Measurements from ENCODE around the gene SLC25A29. TPM values are rescaled to one million over a fixed set of nuclear protein-coding genes. Genes with fewer than 3 reads are reported as not detected.

The SLC25A29 gene
- total and polyA plus RNA-seq, 2 of the 4 experiments (the other 2 are of a cell fraction) = 6.5 to 37.7 TPM

GRCh38 chr14:100287202-100287997 lies 18.8 kb downstream of the SLC25A29 start (continued):
- TF ChIP-seq MAZ (IDR thresholded peaks at IDR 0.05; ENCODE audit: borderline replicate concordance, low read depth, low read length) = no peak

DNA sequence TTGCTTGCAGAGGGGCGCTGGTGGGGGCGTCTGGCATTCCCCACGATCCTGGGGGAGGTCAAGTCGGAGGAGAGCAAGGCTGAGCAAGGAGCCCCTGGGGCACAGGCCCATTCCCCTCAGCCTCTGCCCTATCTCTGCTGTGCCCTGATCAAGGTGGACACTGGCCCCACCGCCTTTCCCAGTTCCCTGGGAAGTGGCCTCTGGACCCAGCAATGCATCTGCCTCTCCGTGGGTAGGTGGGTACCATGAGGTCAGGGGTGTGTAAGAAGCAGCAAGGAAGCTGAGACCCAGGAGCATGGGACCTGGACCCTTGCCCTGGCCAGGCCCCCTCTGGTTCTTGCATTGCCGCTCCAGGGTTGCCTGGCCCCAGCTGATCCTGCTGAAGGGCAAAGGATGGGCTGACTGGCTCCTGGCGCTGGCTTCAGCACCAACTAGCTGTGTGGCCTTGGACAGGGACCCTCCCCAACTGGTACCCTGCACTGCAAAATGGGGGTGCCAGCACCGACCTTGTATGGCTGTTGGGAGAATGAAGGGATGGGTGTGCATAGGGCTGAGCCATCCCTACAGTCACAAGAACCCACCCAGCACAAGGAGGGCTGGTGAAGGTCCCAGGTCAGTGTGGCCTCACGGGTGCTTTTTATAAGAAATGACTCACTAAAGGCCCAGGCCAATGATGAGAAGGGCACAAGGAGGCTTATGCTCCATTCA lies 19.6 kb downstream of the SLC25A29 start:
- H4K8ac ChIP-seq (ENCODE audit: low read depth in 2 of 2, low read length in 2 of 2) = no peak overlapping the region; a peak in 1 of 4 replicates
- dilution Hi-C loops (cut with HindIII; ENCODE audit: low sequenced_read_pairs, unreplicated experiment) = no loop called here
- no peaks in the 10 kb centered on the region for H3K9me3 ChIP-seq (ENCODE audit: control insufficient read depth, insufficient read depth, low read length)
- no peak overlapping the region for H2AFZ ChIP-seq (replicated peaks; ENCODE audit: low read length, poor library complexity)
- peak overlapping the region; percentile 35 for H2AK9ac ChIP-seq (replicated peaks; ENCODE audit: low read depth, low read length, poor library complexity)
- H2BK15ac ChIP-seq (ENCODE audit: low read depth, low read length) = no peak overlapping the region
- no TSS peak for BruUV-seq (replicated peaks)
- H3K18ac ChIP-seq (ENCODE audit: low read depth, low read length) = no peak overlapping the region
- H2BK5ac ChIP-seq (ENCODE audit: low read depth, low read length, poor library complexity, severe bottlenecking) = no peak overlapping the region
- no peak overlapping the region for H4K91ac ChIP-seq (ENCODE audit: insufficient read depth, low read depth, low read length)
- H3K14ac ChIP-seq (replicated peaks; ENCODE audit: low read depth, low read length) = no peak overlapping the region
- H3K79me1 ChIP-seq (ENCODE audit: low read depth in 1 of 2, low read length in 2 of 2) = peaks cover 6 to 72% of the 10 kb centered on the region in 2 experiments
- H3K9me1 ChIP-seq (ENCODE audit: insufficient read depth, low read length) = peaks cover 7% of the 10 kb centered on the region
- H3K4me3 ChIP-seq (ENCODE audit: insufficient read depth, low read depth, low read length) = no peak overlapping the region
- WGBS, 2 experiments (ENCODE audit: extremely low coverage in 2 of 2, insufficient read length in 1 of 2) = 100% methylated on average over 1 of the region's 10 CpGs; no CpG with 5 or more reads in 1 of the 2 experiments
- H3K9ac ChIP-seq (ENCODE audit: low read depth, low read length) = no peak overlapping the region
- H3K4me2 ChIP-seq (ENCODE audit: low read depth, low read length) = no peak overlapping the region
- no peaks in the 10 kb centered on the region for H3K27me3 ChIP-seq (ENCODE audit: control insufficient read depth, insufficient read depth, low read length)
- H3K56ac ChIP-seq (ENCODE audit: extremely low read depth, insufficient read depth, low read length) = no peak overlapping the region
- ChIA-PET POLR2A (ENCODE audit: unreplicated experiment) (no interaction called here), CTCF (interaction anchor here (1.1 kb wide), 2 partner anchors 8 to 75 kb away, joined by 3 to 4 read pairs; no protein-coding TSS in a partner anchor)
- H3K27ac ChIP-seq (ENCODE audit: insufficient read depth, low read length) = no peak overlapping the region
- no peak overlapping the region for H2BK20ac ChIP-seq (ENCODE audit: low read depth, low read length)
- intact Hi-C loops (cut with micrococcal nuclease) = loop anchor here (5.0 kb wide), 1 partner anchor 91 kb away; the partner anchor contains the start of gene WDR25
- peaks cover 4% of the 10 kb centered on the region for H3K4me1 ChIP-seq (ENCODE audit: control insufficient read depth, insufficient read depth, low read length)
- H4K20me1 ChIP-seq (ENCODE audit: insufficient read depth, low read length) = peaks cover 12% of the 10 kb centered on the region
- H3K4ac ChIP-seq (ENCODE audit: low read depth, low read length) = no peak overlapping the region
- no peak for DNase-seq
- H4K5ac ChIP-seq (ENCODE audit: low read depth, low read length) = no peak overlapping the region
- H2AK5ac ChIP-seq (ENCODE audit: low read depth, low read length) = no peak overlapping the region
- no peak for ATAC-seq (ENCODE audit: low read depth)
- H2BK120ac ChIP-seq (ENCODE audit: low read depth, low read length) = no peak overlapping the region
- in situ Hi-C loops (cut with MboI; ENCODE audit: low sequenced_read_pairs) = no loop called here
- H3K36me3 ChIP-seq (ENCODE audit: control insufficient read depth, insufficient read depth, low read length) = peaks cover 34% of the 10 kb centered on the region
- H3K23ac ChIP-seq (ENCODE audit: low read depth, low read length) = no peak overlapping the region
- no peak for TF ChIP-seq BHLHE40 (IDR thresholded peaks at IDR 0.05; ENCODE audit: low read depth, low read length)
- no peak for TF ChIP-seq NFE2L2 (IDR thresholded peaks at IDR 0.05; ENCODE audit: low read depth, low read length)
- TF ChIP-seq RFX5 (IDR thresholded peaks at IDR 0.05; ENCODE audit: low read depth, low read length) = no peak
- no peak for TF ChIP-seq SMC3 (IDR thresholded peaks at IDR 0.05; ENCODE audit: low read depth, low read length)
- TF ChIP-seq MAFK (IDR thresholded peaks at IDR 0.05; ENCODE audit: low read depth, low read length) = no peak
- no peak for TF ChIP-seq RAD21 (IDR thresholded peaks at IDR 0.05; ENCODE audit: low read length)
- TF ChIP-seq CEBPB (IDR thresholded peaks at IDR 0.05; ENCODE audit: low read depth, low read length) = no peak
- no peak for TF ChIP-seq ELK1 (IDR thresholded peaks at IDR 0.05; ENCODE audit: borderline replicate concordance, low read depth, low read length)
- TF ChIP-seq MAZ (IDR thresholded peaks at IDR 0.05; ENCODE audit: borderline replicate concordance, low read depth, low read length) = no peak
- no peak for TF ChIP-seq RCOR1 (IDR thresholded peaks at IDR 0.05; ENCODE audit: insufficient replicate concordance, low read length)
- TF ChIP-seq FOS (IDR thresholded peaks at IDR 0.05; ENCODE audit: low read depth, low read length) = no peak
- TF ChIP-seq MXI1 (IDR thresholded peaks at IDR 0.05; ENCODE audit: borderline replicate concordance, low read depth, low read length) = no peak
- no peak for TF ChIP-seq CHD1 (IDR thresholded peaks at IDR 0.05; ENCODE audit: low read depth, low read length)

Data from IMR-90 (cell line).